Colonic mucosa (tissue), 4 donors: Measurements from ENCODE around the gene P4HB. TPM values are rescaled to one million over a fixed set of nuclear protein-coding genes. Genes with fewer than 3 reads are reported as not detected.

Experiments
- DNase-seq: peaks from one replicate; pipeline ENCODE4 v3.0.0-alpha.2; 2020
- H3K27ac ChIP-seq: fragments of 200-600 bp; one replicate; pipeline ENCODE4 v1.8.0; 2021
- H3K27me3 ChIP-seq: fragments of 200-600 bp; one replicate; pipeline ENCODE4 v1.8.0; 2021
- H3K36me3 ChIP-seq: fragments of 200-600 bp; one replicate; pipeline ENCODE4 v1.8.0; 2021
- H3K4me1 ChIP-seq: fragments of 200-600 bp; one replicate; pipeline ENCODE4 v1.8.0; 2021; ENCODE audit warnings: mild to moderate bottlenecking
- H3K4me3 ChIP-seq: fragments of 200-600 bp; one replicate; pipeline ENCODE4 v1.8.0; 2021
- H3K9ac ChIP-seq, 2 donors: one replicate each; pipeline ENCODE4 v1.7.0; 2013; ENCODE audit warnings: control low read depth in 2 of 2, low read depth in 2 of 2, low read length in 2 of 2
- H3K9me3 ChIP-seq: fragments of 200-600 bp; one replicate; pipeline ENCODE4 v1.8.0; 2021
- CTCF ChIP-seq: fragments of 200-600 bp; IDR thresholded peaks from one replicate; pipeline ENCODE4 v1.8.0; 2022; ENCODE audit warnings: antibody characterized with exemption, mild to moderate bottlenecking
- intact Hi-C: fragments of 100-400 bp; cut with DNase I; formaldehyde crosslinking; loops from one replicate; pipeline ENCODE4 v1.14.1; 2022
- total RNA-seq, 2 donors: library from RNA; stranded (reverse); fragmentation: NEBNext Ultra II Directional in 1 of 2; extraction: Animal tissue kit (Norgen Biotek cat#: 25700) in 1 of 2; gene quantifications; one replicate each; pipeline ENCODE4 v1.2.1, GENCODE V29; 2021
- donor health status: healthy.
- donor health status: DM: no; HTN: no; CAD: no.
- donor health status: DM: no; HTN: no; CAD: no.

The P4HB gene
- total RNA-seq, 2 donors from 2014 or later, result 719 to 1,051 TPM

GRCh38 chr17:81851423-81851822, 8.9 kb downstream of the P4HB start:
- Histone ChIP-seq H3K27me3 (no peaks in the 10 kb centered on the region), H3K4me3 (no peak overlapping the region), H3K4me1 (peaks cover 3% of the 10 kb centered on the region), H3K9ac (no peak overlapping the region), H3K36me3 (peaks cover 22% of the 10 kb centered on the region), H3K27ac (no peak overlapping the region), H3K9me3 (no peaks in the 10 kb centered on the region)
- TF ChIP-seq CTCF, result no peak
- intact Hi-C loops, result no loop called here
- no peak for DNase-seq

- no peak overlapping the region for H3K9ac ChIP-seq
- peaks cover 28% of the 10 kb centered on the region for H3K36me3 ChIP-seq
- H3K27me3 ChIP-seq, result no peaks in the 10 kb centered on the region
- no peak overlapping the region for H3K4me3 ChIP-seq
- no peak overlapping the region for H3K27ac ChIP-seq
- no peaks in the 10 kb centered on the region for H3K4me1 ChIP-seq
- no peak for TF ChIP-seq CTCF
- no peak for DNase-seq
- intact Hi-C loops, result no loop called here
- H3K9me3 ChIP-seq, result no peaks in the 10 kb centered on the region
Observed at GRCh38 chr17:81849457-81849856, 10.9 kb downstream of the P4HB start.

GRCh38 chr17:81846743-81847689, 13.3 kb downstream of the P4HB start:
- Histone ChIP-seq H3K9ac (no peak overlapping the region), H3K27me3 (no peaks in the 10 kb centered on the region), H3K4me3 (no peak overlapping the region), H3K9me3 (no peaks in the 10 kb centered on the region), H3K27ac (no peak overlapping the region), H3K36me3 (peaks cover 28% of the 10 kb centered on the region), H3K4me1 (no peaks in the 10 kb centered on the region)
- no peak for TF ChIP-seq CTCF
- no peak for DNase-seq
- intact Hi-C loops, result no loop called here

GRCh38 chr17:81845881-81846742, 14.2 kb downstream of the P4HB start:
- Histone ChIP-seq H3K4me1 (no peaks in the 10 kb centered on the region), H3K27ac (no peak overlapping the region), H3K27me3 (no peaks in the 10 kb centered on the region), H3K36me3 (peaks cover 28% of the 10 kb centered on the region), H3K4me3 (no peak overlapping the region), H3K9ac (no peak overlapping the region), H3K9me3 (no peaks in the 10 kb centered on the region)
- no peak for DNase-seq
- no peak for TF ChIP-seq CTCF
- intact Hi-C loops, result no loop called here

GRCh38 chr17:81845361-81845760, 15.0 kb downstream of the P4HB start:
- no peak for TF ChIP-seq CTCF
- H3K9me3 ChIP-seq, result no peaks in the 10 kb centered on the region
- H3K27ac ChIP-seq, result no peak overlapping the region
- intact Hi-C loops, result no loop called here
- no peaks in the 10 kb centered on the region for H3K27me3 ChIP-seq
- DNase-seq, result no peak
- no peak overlapping the region for H3K9ac ChIP-seq
- no peaks in the 10 kb centered on the region for H3K4me1 ChIP-seq
- H3K36me3 ChIP-seq, result peaks cover 28% of the 10 kb centered on the region
- H3K4me3 ChIP-seq, result no peak overlapping the region
